GM21825 (cell line): ENCODE data around the gene SLC66A1.

Source experiments
- ATAC-seq: cut with Tn5 transposase; IDR thresholded peaks from one replicate; pipeline ENCODE4 v1.9.1; 2021; ENCODE audit warnings: mild to moderate bottlenecking, moderate library complexity; ENCODE audit not compliant: unreplicated experiment

Gene SLC66A1

GRCh38 chr1:19342062-19342750 lies 30.1 kb downstream of the SLC66A1 start:
- ATAC-seq, result no peak

GRCh38 chr1:19342894-19343616 lies 30.9 kb downstream of the SLC66A1 start:
- no peak for ATAC-seq

- no peak for ATAC-seq
Measured at GRCh38 chr1:19343617-19344350, 31.7 kb downstream of the SLC66A1 start.

- ATAC-seq, result no peak
Measured at GRCh38 chr1:19344372-19344810, 32.3 kb downstream of the SLC66A1 start.

GRCh38 chr1:19344831-19345230 lies 32.7 kb downstream of the SLC66A1 start:
- ATAC-seq, result no peak

GRCh38 chr1:19345391-19345790 lies 33.3 kb downstream of the SLC66A1 start:
- ATAC-seq, result no peak

GRCh38 chr1:19346026-19346425 lies 33.9 kb downstream of the SLC66A1 start:
- ATAC-seq, result no peak

- no peak for ATAC-seq
Measured at GRCh38 chr1:19347533-19348172, 35.5 kb downstream of the SLC66A1 start.

- ATAC-seq, result no peak
Measured at GRCh38 chr1:19348441-19349198, 36.5 kb downstream of the SLC66A1 start.

GRCh38 chr1:19349999-19350398 lies 37.9 kb downstream of the SLC66A1 start:
- no peak for ATAC-seq

GRCh38 chr1:19350566-19350965 lies 38.4 kb downstream of the SLC66A1 start:
- ATAC-seq, result no peak

- no peak for ATAC-seq
Measured at GRCh38 chr1:19351873-19352272, 39.7 kb downstream of the SLC66A1 start.

- ATAC-seq, result no peak
Measured at GRCh38 chr1:19352839-19353238, 40.7 kb downstream of the SLC66A1 start.

- ATAC-seq, result no peak
Measured at GRCh38 chr1:19353596-19353995, 41.5 kb downstream of the SLC66A1 start.

GRCh38 chr1:19354531-19354981 lies 42.4 kb downstream of the SLC66A1 start:
- ATAC-seq, result no peak

GRCh38 chr1:19356266-19356665 lies 44.1 kb downstream of the SLC66A1 start:
- no peak for ATAC-seq

- no peak for ATAC-seq
Measured at GRCh38 chr1:19357299-19357986, 45.3 kb downstream of the SLC66A1 start.

GRCh38 chr1:19358710-19359109 lies 46.6 kb downstream of the SLC66A1 start:
- ATAC-seq, result no peak

GRCh38 chr1:19359357-19359756 lies 47.2 kb downstream of the SLC66A1 start:
- ATAC-seq, result no peak

GRCh38 chr1:19360016-19360415 lies 47.9 kb downstream of the SLC66A1 start:
- ATAC-seq, result no peak
